ENCODE results near the gene SERPINF2. TPM values are rescaled to one million over a fixed set of nuclear protein-coding genes. Genes with fewer than 3 reads are reported as not detected.

SERPINF2 gene
- total and polyA plus RNA-seq, 4 donors, result 13.7 to 78.9 (median 58.0) TPM

DNA sequence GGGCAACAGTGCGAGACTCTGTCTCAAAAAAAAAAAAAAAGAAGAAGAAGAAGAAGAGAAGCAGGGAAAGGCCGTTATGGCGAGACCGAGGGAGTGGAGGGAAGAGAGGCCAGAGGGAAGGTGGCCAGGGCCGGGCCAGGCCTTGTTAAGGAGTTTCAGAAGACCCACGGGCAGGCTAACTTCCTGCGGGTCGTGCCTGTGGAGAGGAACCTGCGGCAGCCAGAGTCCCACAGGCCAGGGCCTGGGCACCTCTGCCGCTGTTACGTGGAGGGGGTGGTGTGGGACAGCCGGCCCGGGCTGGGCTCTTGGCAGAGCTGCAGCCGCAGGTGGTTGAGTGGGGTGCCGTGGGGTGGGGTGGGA is 12.7 kb upstream of the SERPINF2 start:
- ATAC-seq (ENCODE audit: insufficient read depth, low FRiP score), result no peak
- Histone ChIP-seq H3K4me3 (no peak overlapping the region), H3K27me3 (ENCODE audit: control insufficient read depth in 3 of 3, insufficient read depth in 3 of 3, low read length in 2 of 3) (no peaks in the 10 kb centered on the region), H3K27ac (ENCODE audit: low read depth in 1 of 2, low read length in 1 of 2) (peak overlapping the region in 1 of 2 donors; percentile 74), H3K9me3 (ENCODE audit: control insufficient read depth in 4 of 4, insufficient read depth in 3 of 4, low read length in 3 of 4) (no peaks in the 10 kb centered on the region), H3K4me1 (ENCODE audit: control insufficient read depth in 5 of 5, insufficient read depth in 5 of 5, low read length in 5 of 5) (peaks cover 0 to 20% (median 0%) of the 10 kb centered on the region in 5 donors), H3K36me3 (ENCODE audit: control insufficient read depth in 4 of 4, insufficient read depth in 4 of 4, low read length in 4 of 4) (peaks cover 0 to 61% (median 5%) of the 10 kb centered on the region in 4 donors), H3K9ac (ENCODE audit: insufficient read depth in 1 of 2, low read length in 2 of 2) (no peak overlapping the region)
- TF ChIP-seq, protein P1, sequence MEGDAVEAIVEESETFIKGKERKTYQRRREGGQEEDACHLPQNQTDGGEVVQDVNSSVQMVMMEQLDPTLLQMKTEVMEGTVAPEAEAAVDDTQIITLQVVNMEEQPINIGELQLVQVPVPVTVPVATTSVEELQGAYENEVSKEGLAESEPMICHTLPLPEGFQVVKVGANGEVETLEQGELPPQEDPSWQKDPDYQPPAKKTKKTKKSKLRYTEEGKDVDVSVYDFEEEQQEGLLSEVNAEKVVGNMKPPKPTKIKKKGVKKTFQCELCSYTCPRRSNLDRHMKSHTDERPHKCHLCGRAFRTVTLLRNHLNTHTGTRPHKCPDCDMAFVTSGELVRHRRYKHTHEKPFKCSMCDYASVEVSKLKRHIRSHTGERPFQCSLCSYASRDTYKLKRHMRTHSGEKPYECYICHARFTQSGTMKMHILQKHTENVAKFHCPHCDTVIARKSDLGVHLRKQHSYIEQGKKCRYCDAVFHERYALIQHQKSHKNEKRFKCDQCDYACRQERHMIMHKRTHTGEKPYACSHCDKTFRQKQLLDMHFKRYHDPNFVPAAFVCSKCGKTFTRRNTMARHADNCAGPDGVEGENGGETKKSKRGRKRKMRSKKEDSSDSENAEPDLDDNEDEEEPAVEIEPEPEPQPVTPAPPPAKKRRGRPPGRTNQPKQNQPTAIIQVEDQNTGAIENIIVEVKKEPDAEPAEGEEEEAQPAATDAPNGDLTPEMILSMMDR (IDR thresholded peaks at IDR 0.05; ENCODE audit: control extremely low read depth, extremely low read depth), result no peak
- DNase-seq, result no peak
- WGBS, 2 donors, result 50 to 65% methylated on average over 14 to 15 of the region's 15 CpGs

DNA sequence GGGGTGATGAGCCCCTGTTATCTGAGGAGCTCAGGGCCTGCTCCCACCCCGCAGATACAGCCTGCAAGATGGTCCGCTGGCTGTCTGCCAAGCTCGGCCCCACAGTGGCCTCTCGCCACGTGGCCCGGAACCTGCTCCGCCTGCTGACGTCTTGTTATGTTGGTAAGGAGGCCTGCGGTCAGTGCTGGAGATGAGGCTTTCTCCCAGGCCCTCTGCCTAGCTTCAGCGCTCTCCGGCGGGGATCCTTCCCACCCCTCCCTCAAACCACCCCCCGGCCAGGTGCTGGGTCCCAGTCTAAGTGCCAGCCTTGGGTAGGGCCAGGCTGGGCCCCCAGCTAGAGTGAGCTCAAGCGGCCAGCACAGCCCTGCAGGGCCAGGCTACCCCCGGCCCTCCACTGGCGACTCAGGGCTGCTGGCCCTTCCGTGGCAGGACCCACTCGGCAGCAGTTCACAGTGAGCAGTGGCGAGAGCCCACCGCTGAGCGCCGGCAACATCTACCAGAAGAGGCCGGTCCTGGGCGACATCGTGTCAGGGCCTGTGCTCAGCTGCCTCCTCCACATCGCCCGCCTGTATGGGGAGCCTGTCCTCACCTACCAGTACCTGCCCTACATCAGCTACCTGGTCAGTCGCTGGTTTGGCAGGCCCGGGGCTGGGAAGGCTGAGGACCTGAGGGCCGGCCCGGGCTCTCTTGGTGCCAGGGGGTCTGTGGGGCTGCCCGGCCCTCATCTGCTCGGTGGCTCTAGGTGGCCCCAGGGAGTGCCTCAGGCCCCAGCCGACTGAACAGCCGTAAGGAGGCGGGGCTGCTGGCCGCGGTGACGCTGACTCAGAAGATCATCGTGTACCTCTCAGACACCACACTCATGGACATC is 12.1 kb upstream of the SERPINF2 start:
- Histone ChIP-seq H3K9ac (ENCODE audit: insufficient read depth in 1 of 2, low read length in 2 of 2) (no peak overlapping the region), H3K4me1 (ENCODE audit: control insufficient read depth in 5 of 5, insufficient read depth in 5 of 5, low read length in 5 of 5) (peaks cover 0 to 15% (median 0%) of the 10 kb centered on the region in 5 donors), H3K36me3 (ENCODE audit: control insufficient read depth in 4 of 4, insufficient read depth in 4 of 4, low read length in 4 of 4) (peaks cover 0 to 63% (median 5%) of the 10 kb centered on the region in 4 donors), H3K27ac (ENCODE audit: low read depth in 1 of 2, low read length in 1 of 2) (peak overlapping the region; percentile 43 to 83), H3K27me3 (ENCODE audit: control insufficient read depth in 3 of 3, insufficient read depth in 3 of 3, low read length in 2 of 3) (no peaks in the 10 kb centered on the region), H3K4me3 (no peak overlapping the region), H3K9me3 (ENCODE audit: control insufficient read depth in 4 of 4, insufficient read depth in 3 of 4, low read length in 3 of 4) (no peaks in the 10 kb centered on the region)
- ATAC-seq (ENCODE audit: insufficient read depth, low FRiP score) (no peak), DNase-seq (peak; percentile 76 to 89 (median 86))
- WGBS, 2 donors, result 80 to 86% methylated on average over 39 to 40 of the region's 40 CpGs
- TF ChIP-seq, protein P1 (IDR thresholded peaks at IDR 0.05; ENCODE audit: control extremely low read depth, extremely low read depth), result no peak

DNA sequence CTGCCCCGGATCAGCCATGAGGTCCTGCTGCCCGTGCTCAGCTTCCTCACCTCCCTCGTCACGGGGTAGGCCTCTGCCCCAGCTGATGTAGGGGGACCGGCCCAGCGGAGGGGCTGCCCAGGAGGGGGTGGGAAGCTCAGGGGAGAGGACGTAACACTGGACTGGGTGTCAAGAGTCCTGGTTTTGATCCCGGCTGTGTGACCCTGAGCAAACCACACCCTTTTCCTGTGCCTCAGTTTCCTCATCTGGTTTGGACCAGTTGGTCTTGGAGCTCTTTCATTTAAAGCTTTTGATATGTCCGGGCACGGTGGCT is 11.5 kb upstream of the SERPINF2 start:
- H3K9ac ChIP-seq (ENCODE audit: insufficient read depth in 1 of 2, low read length in 2 of 2), result no peak overlapping the region
- H3K9me3 ChIP-seq (ENCODE audit: control insufficient read depth in 4 of 4, insufficient read depth in 3 of 4, low read length in 3 of 4), result no peaks in the 10 kb centered on the region
- peaks cover 0 to 67% (median 5%) of the 10 kb centered on the region in 4 donors for H3K36me3 ChIP-seq (ENCODE audit: control insufficient read depth in 4 of 4, insufficient read depth in 4 of 4, low read length in 4 of 4)
- ATAC-seq (ENCODE audit: insufficient read depth, low FRiP score) (no peak), DNase-seq (no peak)
- no peak overlapping the region for H3K4me3 ChIP-seq
- TF ChIP-seq, protein P1 (IDR thresholded peaks at IDR 0.05; ENCODE audit: control extremely low read depth, extremely low read depth), result no peak
- peak overlapping the region in 1 of 2 donors; percentile 83 for H3K27ac ChIP-seq (ENCODE audit: low read depth in 1 of 2, low read length in 1 of 2)
- no peaks in the 10 kb centered on the region for H3K27me3 ChIP-seq (ENCODE audit: control insufficient read depth in 3 of 3, insufficient read depth in 3 of 3, low read length in 2 of 3)
- WGBS, 2 donors, result 83 to 92% methylated on average over 10 of the region's 10 CpGs
- H3K4me1 ChIP-seq (ENCODE audit: control insufficient read depth in 5 of 5, insufficient read depth in 5 of 5, low read length in 5 of 5), result peaks cover 0 to 16% (median 0%) of the 10 kb centered on the region in 5 donors
